NOMO-1 treated with dmso at 0.1 percent for 144 hours (cell line): ENCODE measurements around the gene PCP4L1.
"Not testable (repeated sequence)": the region's sequence is repeated elsewhere in the genome, so short reads cannot be mapped to it uniquely, and the experiment has no call there.

Experiments
- DNase-seq: peaks from one replicate; lab custom pipeline; 2025; ENCODE audit not compliant: unreplicated experiment; lab: John Stamatoyannopoulos, UW

PCP4L1 gene

GRCh38 chr1:161314201-161314981 lies 55.8 kb downstream of the PCP4L1 start, which contains the start of gene SDHC:
Gene SDHC, plus strand, starts transcription at chr1:161314381. Its CDS starts 25 bp downstream, at chr1:161314406.
- DNase-seq = peak; percentile 87

GRCh38 chr1:161315841-161316674 lies 57.5 kb downstream of the PCP4L1 start:
- not testable (repeated sequence) for DNase-seq

GRCh38 chr1:161324020-161324419 lies 65.5 kb downstream of the PCP4L1 start:
- DNase-seq = no peak

- DNase-seq = no peak
Observed at GRCh38 chr1:161330346-161330745, 71.8 kb downstream of the PCP4L1 start.

- DNase-seq = no peak
Observed at GRCh38 chr1:161333166-161333565, 74.6 kb downstream of the PCP4L1 start.
